HG03064 (cell line): Measurements from ENCODE around the gene MS4A5.
"Not testable (repeated sequence)": the region's sequence is repeated elsewhere in the genome, so short reads cannot be mapped to it uniquely, and the experiment has no call there.

Source experiments
- ATAC-seq: cut with Tn5 transposase; IDR thresholded peaks from one replicate; pipeline ENCODE4 v1.9.1; 2021; ENCODE audit warnings: low read depth; ENCODE audit not compliant: unreplicated experiment

Gene MS4A5, protein sequence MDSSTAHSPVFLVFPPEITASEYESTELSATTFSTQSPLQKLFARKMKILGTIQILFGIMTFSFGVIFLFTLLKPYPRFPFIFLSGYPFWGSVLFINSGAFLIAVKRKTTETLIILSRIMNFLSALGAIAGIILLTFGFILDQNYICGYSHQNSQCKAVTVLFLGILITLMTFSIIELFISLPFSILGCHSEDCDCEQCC

DNA sequence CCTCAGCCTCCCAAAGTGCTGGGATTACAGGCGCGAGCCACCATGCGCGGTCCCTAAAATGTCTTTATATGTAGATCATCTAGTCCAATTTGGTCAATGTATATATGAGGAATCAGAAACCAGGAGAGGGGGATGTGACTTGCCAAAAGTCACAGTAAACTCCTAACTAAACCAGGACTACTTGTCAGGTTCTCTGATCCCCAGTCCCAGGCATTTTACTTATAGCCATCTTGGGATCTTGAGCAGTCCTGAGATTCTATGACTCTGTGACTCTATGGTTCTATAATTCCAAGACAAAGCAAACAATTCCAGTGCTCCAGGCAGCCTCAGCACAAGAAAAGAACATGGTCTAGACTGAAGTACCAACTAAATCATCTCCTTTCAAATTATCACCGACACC, at the start of gene MS4A5:
TSS of gene MS4A5 (plus strand) at position 301 of the 400 bp plus-strand sequence. CDS start 103 bp downstream, outside the sequence.
- ATAC-seq, result no peak

DNA sequence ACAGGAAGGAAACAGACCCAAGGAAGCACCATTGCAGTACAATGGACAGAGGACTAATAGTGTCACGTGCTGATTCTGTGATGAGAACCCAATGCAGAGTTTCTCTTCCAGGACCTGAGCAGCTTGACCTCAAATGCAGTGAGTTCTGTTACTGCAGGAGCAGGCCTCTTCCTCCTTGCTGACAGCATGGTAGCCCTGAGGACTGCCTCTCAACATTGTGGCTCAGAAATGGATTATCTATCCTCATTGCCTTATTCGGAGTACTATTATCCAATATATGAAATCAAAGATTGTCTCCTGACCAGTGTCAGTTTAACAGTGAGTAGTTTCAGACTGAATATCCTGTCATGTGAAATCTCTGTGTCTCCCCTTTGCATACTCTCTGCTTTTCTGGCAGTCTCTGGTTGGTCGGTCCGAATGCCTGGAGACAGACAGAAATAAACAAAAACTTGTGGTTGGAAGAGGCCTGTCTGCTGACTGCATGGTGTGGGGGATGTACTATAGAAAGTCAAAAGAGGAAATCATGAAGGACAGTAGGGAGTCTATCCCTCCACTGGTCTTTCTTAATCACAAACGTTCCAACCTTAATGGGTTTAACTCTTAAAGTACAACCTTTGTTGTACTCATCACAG, 40.0 kb upstream of the MS4A5 start:
- peak; percentile 80 for ATAC-seq

DNA sequence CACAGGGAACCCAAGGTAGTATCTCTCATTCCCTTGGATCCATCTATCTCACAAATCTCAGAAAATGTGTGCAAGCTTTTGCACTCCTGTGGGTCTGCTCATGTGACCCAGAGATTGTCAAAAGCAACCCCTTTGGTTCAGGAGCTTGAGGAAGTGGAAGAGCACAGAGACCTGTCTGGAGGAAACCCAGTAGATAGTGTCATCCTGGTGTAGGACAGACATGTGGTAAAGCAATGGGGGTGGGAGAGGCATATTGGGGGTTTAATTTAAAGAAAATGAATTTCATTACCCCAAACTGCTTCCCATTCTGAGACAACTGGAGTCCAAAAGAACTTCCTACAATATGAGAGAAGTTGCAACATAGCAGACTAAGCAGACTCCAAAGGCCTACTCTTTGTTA, 39.0 kb upstream of the MS4A5 start:
- no peak for ATAC-seq

DNA sequence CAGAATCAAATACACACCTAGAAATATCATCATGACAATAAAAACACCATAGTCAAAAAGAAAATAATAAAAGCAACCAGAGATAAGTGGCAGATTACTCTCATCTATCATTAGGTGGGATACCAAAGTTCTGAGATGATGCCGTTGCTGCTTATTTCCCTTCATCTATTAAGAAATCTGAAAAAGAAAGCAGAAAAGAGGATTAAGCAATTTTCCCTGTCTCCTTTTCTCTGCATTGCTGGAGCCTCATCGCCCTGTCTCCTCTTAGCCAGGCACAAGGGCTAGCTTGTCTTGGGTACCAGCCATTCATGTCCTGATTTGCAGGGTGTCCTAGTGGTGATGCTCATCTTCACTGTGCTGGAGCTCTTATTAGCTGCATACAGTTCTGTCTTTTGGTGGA, 37.0 kb upstream of the MS4A5 start:
- no peak for ATAC-seq

DNA sequence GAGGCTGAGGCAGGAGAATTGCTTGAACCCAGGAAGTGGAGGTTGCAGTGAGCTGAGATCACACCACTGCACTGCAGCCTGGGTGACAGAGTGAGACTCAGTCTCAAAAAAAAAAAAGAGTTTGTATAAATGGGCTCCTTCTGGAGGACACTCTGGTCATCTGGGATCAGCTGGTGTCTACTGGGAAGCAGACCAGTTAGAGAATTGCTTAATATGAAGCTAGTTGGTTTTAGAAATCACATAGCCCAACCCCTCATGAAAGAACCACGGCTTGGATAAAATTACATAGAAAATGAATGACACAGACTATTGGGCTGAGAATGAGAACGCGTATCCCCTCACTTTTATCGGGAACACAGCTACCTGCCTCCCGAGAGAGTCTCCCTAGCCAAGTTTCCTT, 36.4 kb upstream of the MS4A5 start:
- no peak for ATAC-seq

DNA sequence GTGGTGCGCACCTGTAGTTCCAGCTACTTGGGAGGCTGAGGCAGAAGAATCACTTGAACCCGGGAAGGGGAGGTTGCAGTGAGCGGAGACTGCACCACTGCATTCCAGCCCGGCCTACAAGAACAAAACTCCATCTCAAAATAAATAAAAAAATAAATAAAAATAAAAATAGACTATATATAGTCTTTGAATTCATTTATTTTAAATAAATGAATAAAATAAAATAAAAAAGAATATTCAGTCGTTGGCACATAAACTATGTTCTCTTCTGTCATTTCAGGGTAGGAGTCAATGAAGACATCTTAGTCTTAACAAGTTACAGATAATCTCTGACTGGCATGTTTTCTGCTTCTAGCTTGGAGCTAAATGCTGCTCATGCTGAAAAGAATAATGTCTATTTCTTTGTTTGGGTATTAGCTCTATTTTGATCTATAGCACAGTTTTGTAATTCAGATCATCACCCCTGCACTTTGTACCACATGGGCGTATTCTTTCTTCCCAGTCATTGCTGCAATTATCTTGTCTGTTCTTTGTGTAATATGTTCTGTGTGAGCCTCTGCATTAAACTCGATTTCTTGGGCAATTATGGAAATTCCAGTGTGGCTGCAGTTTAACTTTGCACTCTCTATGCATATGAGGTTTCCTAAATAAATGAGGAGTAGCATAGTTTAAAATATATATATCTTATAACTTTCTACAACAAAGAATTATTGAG, 34.5 kb upstream of the MS4A5 start:
- ATAC-seq, result no peak

DNA sequence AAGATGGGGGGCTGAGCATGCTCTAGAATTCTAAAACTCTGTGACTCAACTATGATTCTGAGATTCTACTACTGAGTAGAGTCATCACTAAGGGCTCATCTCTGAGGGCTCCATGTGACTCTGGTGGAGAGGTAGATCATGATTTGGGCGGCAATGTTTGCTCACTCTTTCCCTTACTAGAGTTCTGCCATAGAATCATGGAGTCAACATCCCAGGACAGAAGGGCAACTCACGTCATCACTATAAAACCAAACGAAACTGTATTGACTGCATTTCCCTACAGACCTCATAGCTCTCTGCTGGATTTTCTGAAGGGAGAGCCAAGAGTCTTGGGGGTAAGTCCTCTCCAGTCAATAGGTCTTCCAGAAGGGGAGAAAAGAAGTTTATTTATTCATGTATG, 33.0 kb upstream of the MS4A5 start, which contains the start of gene MS4A14:
TSS of gene MS4A14 (plus strand) at position 78 of the 400 bp plus-strand sequence. CDS start at position 198, 120 bp downstream.
- ATAC-seq, result peak; percentile 23

DNA sequence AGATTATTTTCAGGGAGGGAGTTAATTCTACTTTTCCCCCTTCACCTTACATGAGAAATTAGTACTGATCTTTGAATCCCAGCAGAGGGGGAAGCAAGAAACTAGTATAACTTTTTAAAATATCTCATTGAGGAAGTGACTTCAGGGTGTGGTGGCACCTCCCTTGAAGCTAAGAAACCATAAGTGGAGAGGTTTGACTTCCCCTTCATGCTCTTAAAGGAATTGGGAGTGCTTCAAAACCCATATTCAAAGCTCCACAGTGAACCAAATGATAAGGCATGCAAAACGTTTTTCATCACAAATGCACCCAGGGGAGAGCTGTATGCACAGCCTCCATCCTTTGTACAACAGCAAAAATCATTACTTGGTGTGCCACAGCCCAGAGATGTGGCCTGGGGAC, 32.6 kb upstream of the MS4A5 start:
- peak; percentile 84 for ATAC-seq

DNA sequence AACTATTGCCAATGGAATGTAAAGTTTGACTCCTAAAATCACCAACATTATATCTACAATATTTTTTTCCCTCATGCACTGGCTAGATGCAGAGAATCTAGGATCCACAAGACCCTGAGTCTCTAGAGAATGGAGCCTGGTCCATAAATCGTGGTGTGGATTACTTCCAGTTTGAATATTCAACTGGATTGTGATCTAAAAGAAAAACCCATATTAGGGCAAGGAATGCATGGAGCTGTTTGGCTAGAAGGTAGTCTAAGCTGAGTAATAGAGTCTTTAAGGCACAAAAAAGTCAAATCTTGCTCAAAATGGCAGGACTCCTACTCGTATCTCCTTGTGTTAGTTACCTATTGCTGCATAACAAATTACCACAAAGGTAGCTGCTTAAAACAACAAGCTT, 9.4 kb upstream of the MS4A5 start:
- ATAC-seq, result no peak

DNA sequence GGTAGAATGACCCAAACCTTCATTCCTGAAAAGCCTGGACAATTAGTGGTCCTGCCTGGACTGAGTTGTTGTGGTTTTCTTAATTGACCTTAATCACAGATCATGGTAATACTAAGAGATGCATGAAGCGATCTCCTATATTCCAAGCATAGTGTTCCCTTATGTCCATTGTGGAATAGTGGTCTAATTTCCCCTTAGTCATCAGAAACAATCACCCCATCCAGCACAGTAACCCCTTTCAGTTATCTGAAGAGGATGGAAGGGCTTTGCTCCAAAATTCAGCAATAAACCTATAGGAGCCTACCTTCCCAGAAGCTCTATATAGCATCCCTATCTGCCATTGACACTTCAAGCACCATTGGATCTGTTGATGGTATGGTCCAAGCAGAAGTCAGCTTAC, 6.8 kb upstream of the MS4A5 start:
- ATAC-seq, result no peak

DNA sequence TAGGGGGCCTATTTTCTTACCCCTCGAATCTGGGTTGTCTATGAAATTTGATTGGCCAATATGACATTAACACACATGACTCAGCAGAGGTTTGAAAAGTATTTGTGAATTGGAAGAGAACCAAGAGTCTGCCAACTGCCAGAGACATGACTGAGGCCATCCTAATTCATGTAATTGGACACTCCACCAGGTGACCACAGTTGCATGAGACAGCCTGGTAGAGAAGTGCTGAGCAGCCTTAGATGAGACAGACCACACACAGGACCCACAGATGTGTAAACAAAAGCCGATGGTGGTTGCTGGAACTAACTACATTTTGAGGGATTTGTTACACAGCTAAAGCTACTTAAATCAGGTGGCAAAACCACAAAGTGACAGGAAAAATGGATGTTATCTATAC, 855 bp upstream of the MS4A5 start:
- ATAC-seq, result no peak

DNA sequence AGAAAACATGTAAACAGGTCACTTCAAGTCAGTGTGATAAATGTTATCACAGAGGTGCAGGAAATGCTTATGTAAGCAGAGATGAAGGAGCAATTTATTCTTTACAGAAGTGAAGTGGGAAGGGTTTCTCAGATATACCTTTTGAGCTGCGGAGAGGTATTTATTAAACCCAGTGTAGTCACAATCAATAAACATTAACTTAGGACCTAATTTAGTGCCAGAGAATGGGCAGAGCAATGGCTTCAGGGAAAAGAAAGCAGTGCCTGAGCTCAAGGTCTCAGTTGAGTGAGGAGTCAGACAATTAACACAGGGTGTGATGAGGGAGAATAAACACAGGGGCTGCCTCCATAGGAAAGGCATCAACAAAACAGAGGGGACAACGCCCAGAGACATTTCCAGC, 1.9 kb downstream of the MS4A5 start:
- ATAC-seq, result no peak

DNA sequence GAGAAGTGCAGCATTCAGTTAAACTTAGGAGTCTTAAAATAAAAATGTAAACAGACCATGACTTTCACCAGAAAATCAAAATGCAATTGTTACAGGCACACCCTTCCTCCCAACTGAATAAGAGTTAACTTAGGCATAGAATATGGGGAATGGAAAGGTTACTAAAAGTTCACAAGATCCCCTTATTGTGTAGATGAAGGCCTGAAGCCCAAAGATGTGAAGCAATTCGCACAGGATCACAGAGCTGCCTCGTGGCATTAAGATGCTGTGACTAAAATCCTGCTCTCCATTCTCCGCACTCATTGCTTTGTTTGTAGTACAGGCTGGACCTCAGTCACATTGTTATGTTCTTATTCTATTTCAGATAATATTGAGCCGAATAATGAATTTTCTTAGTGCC, 4.0 kb downstream of the MS4A5 start:
- ATAC-seq, result no peak

DNA sequence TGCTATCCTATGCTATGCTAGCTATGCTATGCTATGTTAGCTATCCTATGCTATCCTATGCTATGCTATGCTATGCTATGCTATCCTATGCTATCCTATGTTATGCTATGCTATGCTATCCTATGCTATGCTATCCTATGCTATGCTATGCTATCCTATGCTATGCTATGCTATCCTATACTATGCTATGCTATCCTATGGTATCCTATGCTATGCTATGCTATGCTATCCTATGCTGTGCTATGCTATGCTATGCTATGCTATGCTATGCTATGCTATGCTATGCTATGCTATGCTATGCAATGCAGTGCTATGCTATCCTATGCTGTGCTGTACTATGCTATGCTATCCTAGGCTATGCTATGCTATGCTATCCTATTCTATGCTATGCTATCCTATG, 17.7 kb downstream of the MS4A5 start:
- no peak for ATAC-seq

DNA sequence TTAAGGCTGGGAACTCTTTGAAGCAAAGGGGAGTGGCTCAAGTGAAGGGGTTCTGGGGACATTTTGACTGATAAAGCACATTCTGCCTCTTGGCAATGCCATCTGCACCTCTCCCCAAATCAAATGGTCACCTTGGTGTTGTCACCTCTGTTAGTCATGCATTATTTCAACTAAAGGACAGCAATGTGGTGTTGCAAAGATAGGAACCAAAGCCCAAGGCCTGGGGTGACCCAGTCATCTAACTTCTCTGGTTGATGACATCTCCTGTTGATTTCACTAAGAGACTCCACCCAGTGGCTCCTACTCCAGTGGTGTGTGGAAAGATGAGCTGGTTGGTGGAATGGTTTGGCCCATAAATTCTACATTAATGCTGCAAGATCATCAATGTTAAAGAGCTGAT, 18.5 kb downstream of the MS4A5 start:
- ATAC-seq, result no peak

DNA sequence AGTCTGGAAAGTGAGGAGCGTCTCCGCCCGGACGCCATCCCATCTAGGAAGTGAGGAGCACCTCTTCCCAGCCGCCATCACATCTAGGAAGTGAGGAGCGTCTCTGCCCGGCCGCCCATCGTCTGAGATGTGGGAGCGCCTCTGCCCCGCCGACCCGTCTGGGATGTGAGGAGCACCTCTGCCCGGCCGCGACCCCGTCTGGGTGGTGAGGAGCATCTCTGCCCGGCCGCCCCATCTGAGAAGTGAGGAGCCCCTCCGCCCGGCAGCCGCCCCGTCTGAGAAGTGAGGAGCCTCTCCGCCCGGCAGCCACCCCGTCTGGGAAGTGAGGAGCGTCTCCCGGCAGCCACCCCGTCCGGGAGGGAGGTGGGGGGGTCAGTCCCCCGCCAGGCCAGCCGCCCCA, 21.8 kb downstream of the MS4A5 start:
- ATAC-seq, result not testable (repeated sequence)

DNA sequence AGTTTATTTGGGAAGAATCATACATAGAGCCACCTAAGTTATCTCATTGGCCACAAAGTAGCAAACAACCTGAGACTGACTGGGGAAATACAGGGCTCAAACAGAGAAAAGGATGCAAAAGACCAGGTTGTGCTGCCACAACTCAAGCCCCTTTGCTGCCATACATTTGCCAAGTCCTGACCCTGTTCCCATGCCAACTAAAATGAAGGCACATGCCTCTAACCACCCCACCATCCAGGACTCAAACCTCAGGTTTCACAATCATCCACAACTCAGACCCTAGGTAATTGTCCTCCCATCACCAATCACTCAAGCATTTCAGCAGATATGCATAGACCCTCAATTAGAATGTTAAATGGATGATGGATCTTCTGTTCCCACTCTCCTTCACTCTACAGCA, 24.8 kb downstream of the MS4A5 start:
- ATAC-seq, result no peak

DNA sequence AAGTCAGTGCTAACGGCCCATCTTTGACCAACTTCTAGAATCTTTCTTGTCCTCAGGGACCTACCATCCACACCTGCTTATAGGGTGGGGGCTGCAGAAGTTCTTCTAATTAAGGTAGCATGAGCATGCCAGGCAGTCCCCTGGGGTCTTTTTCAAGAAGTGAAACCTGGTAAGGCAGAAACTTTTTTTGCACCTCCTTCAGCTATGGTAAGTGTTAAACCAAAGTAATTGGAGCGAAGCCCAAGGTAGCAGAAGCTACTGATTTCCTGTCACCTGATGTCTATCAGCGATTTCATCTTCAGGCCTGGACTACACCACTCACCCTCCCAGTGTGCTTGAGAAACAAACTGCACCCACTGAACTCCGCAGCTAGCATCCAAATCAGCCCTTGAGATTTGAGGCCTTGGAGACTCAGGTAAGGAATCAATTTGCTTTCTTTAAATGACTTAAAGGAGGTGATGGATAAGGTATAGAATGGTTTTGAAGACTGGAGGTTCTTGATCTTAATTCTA, 26.2 kb downstream of the MS4A5 start, which contains the start of gene MS4A1:
TSS of gene MS4A1 (plus strand) at position 317 of the 512 bp plus-strand sequence. CDS start 6,528 bp downstream, outside the sequence.
- ATAC-seq, result peak; percentile 92

DNA sequence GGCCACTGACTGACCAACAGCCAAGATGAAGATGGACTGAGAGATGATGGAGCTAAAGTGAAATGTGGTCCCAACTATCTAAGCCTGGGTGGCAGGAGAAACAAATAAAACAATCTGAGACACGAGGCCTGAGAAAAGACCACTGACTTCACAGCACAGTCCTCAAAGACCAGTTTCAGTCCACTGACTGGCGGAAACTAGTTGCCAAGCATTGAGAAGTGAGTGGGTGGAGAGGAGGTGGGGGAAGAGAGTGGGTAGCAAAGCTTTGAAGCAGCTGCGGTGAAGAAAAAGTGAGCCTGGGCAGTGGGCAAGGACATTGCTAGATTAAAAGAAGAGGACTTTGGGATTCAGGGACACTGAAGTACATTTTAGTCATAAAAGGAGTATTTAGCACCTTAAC, 28.2 kb downstream of the MS4A5 start:
- peak; percentile 33 for ATAC-seq

DNA sequence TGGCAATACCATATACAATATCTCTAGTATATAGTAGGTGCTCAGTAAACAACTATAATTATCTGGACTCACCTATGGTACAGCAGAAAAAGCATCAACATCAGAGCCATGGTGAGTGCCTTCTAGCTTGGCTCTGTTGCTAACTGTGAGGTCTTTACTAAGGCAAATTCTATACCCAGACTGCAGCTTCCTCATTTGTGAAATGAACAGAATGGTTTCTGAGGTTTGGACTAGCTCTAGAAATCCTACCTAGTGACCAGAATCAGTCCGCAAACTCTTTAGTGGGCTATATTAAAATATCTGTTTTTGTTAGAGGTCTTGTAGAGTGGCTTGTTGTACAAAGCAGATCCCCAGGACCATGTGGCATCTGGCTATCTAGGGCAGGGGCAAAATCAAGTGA, 30.0 kb downstream of the MS4A5 start:
- ATAC-seq, result no peak

DNA sequence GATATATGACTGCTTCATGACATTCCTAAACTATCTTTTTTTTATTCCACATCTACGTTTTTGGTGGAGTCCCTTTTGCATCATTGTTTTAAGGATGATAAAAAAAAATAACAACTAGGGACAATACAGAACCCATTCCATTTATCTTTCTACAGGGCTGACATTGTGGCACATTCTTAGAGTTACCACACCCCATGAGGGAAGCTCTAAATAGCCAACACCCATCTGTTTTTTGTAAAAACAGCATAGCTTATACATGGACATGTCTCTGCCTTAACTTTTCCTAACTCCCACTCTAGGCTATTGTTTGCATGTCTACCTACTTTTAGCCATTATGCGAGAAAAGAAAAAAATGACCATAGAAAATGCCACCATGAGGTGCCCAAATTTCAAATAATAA, 39.5 kb downstream of the MS4A5 start:
- ATAC-seq, result no peak

DNA sequence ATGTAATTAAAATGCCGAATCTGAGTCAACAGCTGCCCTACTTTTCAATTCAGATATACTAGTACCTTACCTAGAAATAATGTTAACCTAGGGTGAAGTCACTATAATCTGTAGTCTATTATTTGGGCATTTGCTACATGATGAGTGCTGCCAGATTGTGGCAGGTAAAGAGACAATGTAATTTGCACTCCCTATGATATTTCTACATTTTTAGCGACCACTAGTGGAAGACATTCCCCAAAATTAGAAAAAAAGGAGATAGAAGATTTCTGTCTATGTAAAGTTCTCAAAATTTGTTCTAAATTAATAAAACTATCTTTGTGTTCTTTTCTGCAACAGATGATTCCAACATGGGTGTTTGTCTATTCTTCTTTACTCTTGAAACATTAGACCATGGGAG, 40.4 kb downstream of the MS4A5 start:
- no peak for ATAC-seq
